ENCODE results near the gene CXXC1. TPM values are rescaled to one million over a fixed set of nuclear protein-coding genes. Genes with fewer than 3 reads are reported as not detected.

The CXXC1 gene
- total RNA-seq, 6 donors from 2014 or later = 49.6 to 247 (median 85.4) TPM

- H3K4me3 ChIP-seq = peak overlapping the region; percentile 47 to 87 (median 72)
- no peaks in the 10 kb centered on the region for H3K9me3 ChIP-seq
- peak overlapping the region; percentile 86 to 98 (median 94) for H3K27ac ChIP-seq
- H3K4me1 ChIP-seq = peaks cover 20 to 30% (median 25%) of the 10 kb centered on the region in 4 donors
- H3K27me3 ChIP-seq = no peaks in the 10 kb centered on the region
- peaks cover 20 to 64% (median 49%) of the 10 kb centered on the region in 4 donors for H3K36me3 ChIP-seq
- WGBS, 2 donors = 1 to 2% methylated on average over 16 of the region's 16 CpGs
- no peak for TF ChIP-seq POLR2A (IDR thresholded peaks at IDR 0.05)
- no peak for TF ChIP-seq EP300 (IDR thresholded peaks at IDR 0.05)
- TF ChIP-seq POLR2AphosphoS5 (IDR thresholded peaks at IDR 0.05) = no peak
- TF ChIP-seq CTCF (IDR thresholded peaks at IDR 0.05) = no peak
- no peak for DNase-seq
- ATAC-seq (ENCODE audit: low FRiP score in 2 of 2) = no peak
Observed at GRCh38 chr18:50280707-50281294, 6.7 kb downstream of the CXXC1 start.

GRCh38 chr18:50279752-50280151 is 7.7 kb downstream of the CXXC1 start:
- H3K27me3 ChIP-seq = no peaks in the 10 kb centered on the region
- no peak overlapping the region for H3K27ac ChIP-seq
- H3K4me1 ChIP-seq = peaks cover 20 to 29% (median 25%) of the 10 kb centered on the region in 4 donors
- peak overlapping the region in 2 of 4 donors; percentile 63 to 81 for H3K4me3 ChIP-seq
- WGBS, 2 donors = 87 to 88% methylated on average over 6 to 7 of the region's 7 CpGs
- DNase-seq (peak in 1 of 2 donors; percentile 53), ATAC-seq (ENCODE audit: low FRiP score in 2 of 2) (no peak)
- peaks cover 27 to 65% (median 51%) of the 10 kb centered on the region in 4 donors for H3K36me3 ChIP-seq
- no peaks in the 10 kb centered on the region for H3K9me3 ChIP-seq
- no peak for TF ChIP-seq POLR2A (IDR thresholded peaks at IDR 0.05)
- TF ChIP-seq POLR2AphosphoS5 (IDR thresholded peaks at IDR 0.05) = no peak
- no peak for TF ChIP-seq EP300 (IDR thresholded peaks at IDR 0.05)
- TF ChIP-seq CTCF (IDR thresholded peaks at IDR 0.05) = no peak

GRCh38 chr18:50277942-50278341 is 9.6 kb downstream of the CXXC1 start:
- Histone ChIP-seq H3K27ac (no peak overlapping the region), H3K4me3 (no peak overlapping the region), H3K4me1 (peaks cover 20 to 29% (median 25%) of the 10 kb centered on the region in 4 donors), H3K9me3 (no peaks in the 10 kb centered on the region), H3K36me3 (peaks cover 30 to 65% (median 52%) of the 10 kb centered on the region in 4 donors), H3K27me3 (no peaks in the 10 kb centered on the region)
- no peak for TF ChIP-seq EP300 (IDR thresholded peaks at IDR 0.05)
- TF ChIP-seq POLR2A (IDR thresholded peaks at IDR 0.05) = no peak
- TF ChIP-seq POLR2AphosphoS5 (IDR thresholded peaks at IDR 0.05) = no peak
- no peak for TF ChIP-seq CTCF (IDR thresholded peaks at IDR 0.05)
- WGBS, 2 donors = 89 to 91% methylated on average over 6 of the region's 6 CpGs
- no peak for ATAC-seq (ENCODE audit: low FRiP score in 2 of 2)
- no peak for DNase-seq

- Histone ChIP-seq H3K36me3 (peaks cover 40 to 72% (median 60%) of the 10 kb centered on the region in 4 donors), H3K27me3 (no peaks in the 10 kb centered on the region), H3K9me3 (no peaks in the 10 kb centered on the region), H3K27ac (no peak overlapping the region), H3K4me1 (peaks cover 15 to 22% (median 19%) of the 10 kb centered on the region in 4 donors), H3K4me3 (no peak overlapping the region)
- ATAC-seq (ENCODE audit: low FRiP score in 2 of 2) (no peak), DNase-seq (no peak)
- 85 to 95% methylated on average over 4 of the region's 4 CpGs for WGBS, 2 donors
- TF ChIP-seq EP300 (IDR thresholded peaks at IDR 0.05) = no peak
- no peak for TF ChIP-seq POLR2AphosphoS5 (IDR thresholded peaks at IDR 0.05)
- no peak for TF ChIP-seq CTCF (IDR thresholded peaks at IDR 0.05)
- TF ChIP-seq POLR2A (IDR thresholded peaks at IDR 0.05) = no peak
Observed at GRCh38 chr18:50276452-50276851, 11.0 kb downstream of the CXXC1 start.

Measured in upper lobe of left lung (tissue), 6 donors.